ENCODE measurements around the gene FIG4.

Gene FIG4

DNA sequence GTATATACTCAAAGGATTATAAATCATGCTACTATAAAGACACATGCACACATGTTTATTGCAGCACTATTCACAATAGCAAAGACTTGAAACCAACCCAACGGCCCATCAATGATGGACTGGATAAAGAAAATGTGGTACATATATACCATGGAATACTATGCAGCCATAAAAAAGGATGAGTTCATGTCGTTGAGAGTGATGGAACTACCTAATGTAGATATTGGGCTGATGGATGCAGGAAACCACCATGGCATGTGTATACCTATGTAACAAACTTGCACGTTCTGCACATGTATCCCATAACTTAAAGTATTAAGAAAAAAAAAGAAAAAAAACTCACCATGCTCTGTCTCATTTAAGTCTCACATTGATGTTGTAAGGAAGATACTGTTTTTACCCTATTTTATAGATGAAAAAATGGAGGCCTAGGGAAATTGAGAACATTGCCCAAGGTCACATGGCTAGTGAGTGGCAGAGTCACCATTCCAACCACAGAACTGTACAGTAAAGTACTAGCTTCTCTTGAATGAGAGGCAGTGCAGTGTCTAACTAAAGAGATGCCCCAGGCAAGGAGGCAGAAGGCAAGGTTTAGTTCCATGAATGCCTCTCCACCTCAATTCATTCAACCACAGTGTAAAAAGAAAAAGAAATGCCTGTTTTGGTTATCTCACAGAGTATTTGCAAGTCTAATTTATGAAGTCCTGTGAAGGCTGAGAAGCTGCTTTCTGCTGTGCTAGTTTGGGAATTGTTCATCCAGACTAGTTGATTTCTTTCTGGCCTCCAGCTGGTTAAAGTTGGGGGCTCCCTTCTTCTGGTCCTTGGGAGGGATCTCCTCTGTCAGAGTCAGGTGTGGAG, 68.2 kb downstream of the FIG4 start:
- H3K9ac ChIP-seq (ENCODE audit: low read depth, low read length, poor library complexity, severe bottlenecking), result no peak overlapping the region
- no peaks in the 10 kb centered on the region for H4K20me1 ChIP-seq (ENCODE audit: insufficient read depth, low read length, poor library complexity, severe bottlenecking)
- no peaks in the 10 kb centered on the region for H3K27me3 ChIP-seq (ENCODE audit: insufficient read depth, low read length, poor library complexity, severe bottlenecking)
- H2AFZ ChIP-seq (ENCODE audit: low read length), result no peak overlapping the region
- no peaks in the 10 kb centered on the region for H3F3A ChIP-seq (ENCODE audit: low read depth)
- H3K79me2 ChIP-seq (ENCODE audit: insufficient read depth, low read length), result no peaks in the 10 kb centered on the region
- H3K4me2 ChIP-seq (ENCODE audit: low read depth, low read length, poor library complexity, severe bottlenecking), result peak overlapping the region; percentile 34
- no peaks in the 10 kb centered on the region for H3K36me3 ChIP-seq (ENCODE audit: insufficient read depth, low read length)
- TF ChIP-seq EZH2phosphoT487 (IDR thresholded peaks at IDR 0.05; ENCODE audit: borderline replicate concordance), result no peak
- TF ChIP-seq, protein P1, sequence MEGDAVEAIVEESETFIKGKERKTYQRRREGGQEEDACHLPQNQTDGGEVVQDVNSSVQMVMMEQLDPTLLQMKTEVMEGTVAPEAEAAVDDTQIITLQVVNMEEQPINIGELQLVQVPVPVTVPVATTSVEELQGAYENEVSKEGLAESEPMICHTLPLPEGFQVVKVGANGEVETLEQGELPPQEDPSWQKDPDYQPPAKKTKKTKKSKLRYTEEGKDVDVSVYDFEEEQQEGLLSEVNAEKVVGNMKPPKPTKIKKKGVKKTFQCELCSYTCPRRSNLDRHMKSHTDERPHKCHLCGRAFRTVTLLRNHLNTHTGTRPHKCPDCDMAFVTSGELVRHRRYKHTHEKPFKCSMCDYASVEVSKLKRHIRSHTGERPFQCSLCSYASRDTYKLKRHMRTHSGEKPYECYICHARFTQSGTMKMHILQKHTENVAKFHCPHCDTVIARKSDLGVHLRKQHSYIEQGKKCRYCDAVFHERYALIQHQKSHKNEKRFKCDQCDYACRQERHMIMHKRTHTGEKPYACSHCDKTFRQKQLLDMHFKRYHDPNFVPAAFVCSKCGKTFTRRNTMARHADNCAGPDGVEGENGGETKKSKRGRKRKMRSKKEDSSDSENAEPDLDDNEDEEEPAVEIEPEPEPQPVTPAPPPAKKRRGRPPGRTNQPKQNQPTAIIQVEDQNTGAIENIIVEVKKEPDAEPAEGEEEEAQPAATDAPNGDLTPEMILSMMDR (conservative IDR thresholded peaks at IDR 0.05; ENCODE audit: low read length), result no peak
- H3K9me3 ChIP-seq (ENCODE audit: insufficient read depth, low read depth, low read length), result no peaks in the 10 kb centered on the region; the same call in 1 of the 2 replicates
- H3K4me1 ChIP-seq (ENCODE audit: insufficient read depth, low read length, poor library complexity, severe bottlenecking), result peaks cover 19% of the 10 kb centered on the region
- no peaks in the 10 kb centered on the region for H3K9me2 ChIP-seq (replicated peaks; ENCODE audit: low read depth, low read length)
- H3K4me3 ChIP-seq (ENCODE audit: low read length, poor library complexity, severe bottlenecking), result peak overlapping the region; percentile 9

DNA sequence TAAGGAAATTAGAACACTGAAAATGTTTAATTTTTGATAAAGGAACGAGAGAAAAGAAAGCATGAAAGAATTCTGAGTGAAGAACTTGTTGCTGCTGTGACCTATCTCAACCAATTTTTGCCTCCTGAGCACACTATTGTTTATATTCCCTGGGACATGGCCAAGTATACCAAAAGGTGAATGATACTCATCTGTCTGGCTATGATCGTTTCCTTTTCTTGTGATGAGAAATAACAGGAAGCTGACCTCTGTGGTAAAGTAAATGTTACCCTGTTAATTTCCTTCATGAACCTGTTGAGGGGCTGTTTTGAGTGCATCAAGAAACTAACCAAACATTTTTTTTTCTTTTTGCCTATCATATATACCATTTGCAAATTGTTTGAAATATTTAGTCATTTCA, 69.1 kb downstream of the FIG4 start:
- Histone ChIP-seq H2AFZ (ENCODE audit: low read length) (no peak overlapping the region), H3K9me3 (ENCODE audit: insufficient read depth, low read depth, low read length) (no peaks in the 10 kb centered on the region; the same call in 1 of the 2 replicates), H3K9ac (ENCODE audit: low read depth, low read length, poor library complexity, severe bottlenecking) (no peak overlapping the region), H3K4me3 (ENCODE audit: low read length, poor library complexity, severe bottlenecking) (peak overlapping the region; percentile 9), H3K4me1 (ENCODE audit: insufficient read depth, low read length, poor library complexity, severe bottlenecking) (peaks cover 19% of the 10 kb centered on the region), H3K9me2 (replicated peaks; ENCODE audit: low read depth, low read length) (no peaks in the 10 kb centered on the region), H3K4me2 (ENCODE audit: low read depth, low read length, poor library complexity, severe bottlenecking) (peak overlapping the region; percentile 34), H4K20me1 (ENCODE audit: insufficient read depth, low read length, poor library complexity, severe bottlenecking) (no peaks in the 10 kb centered on the region), H3K27me3 (ENCODE audit: insufficient read depth, low read length, poor library complexity, severe bottlenecking) (no peaks in the 10 kb centered on the region), H3K36me3 (ENCODE audit: insufficient read depth, low read length) (no peaks in the 10 kb centered on the region), H3F3A (ENCODE audit: low read depth) (no peaks in the 10 kb centered on the region), H3K79me2 (ENCODE audit: insufficient read depth, low read length) (no peaks in the 10 kb centered on the region)
- TF ChIP-seq, protein P1 (conservative IDR thresholded peaks at IDR 0.05; ENCODE audit: low read length), result no peak
- TF ChIP-seq EZH2phosphoT487 (IDR thresholded peaks at IDR 0.05; ENCODE audit: borderline replicate concordance), result no peak

DNA sequence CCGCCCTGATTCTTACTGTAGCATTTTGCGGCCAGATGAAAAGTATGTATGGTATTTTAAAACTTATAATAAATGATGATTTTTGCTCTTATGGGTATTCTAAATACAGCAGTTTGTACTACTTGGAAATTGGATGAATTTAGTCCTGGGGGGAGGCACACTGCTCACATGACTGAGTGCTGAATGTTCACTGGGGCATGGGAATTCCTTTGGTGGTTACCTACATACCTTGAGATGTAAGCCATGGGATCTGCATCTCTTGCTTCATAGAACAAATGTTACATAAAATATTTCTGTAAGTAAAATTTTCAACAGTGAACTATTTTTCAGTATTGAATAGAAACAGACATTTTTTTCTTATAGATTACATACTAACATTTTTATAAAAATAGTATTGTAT, 71.1 kb downstream of the FIG4 start:
- no peak overlapping the region for H2AFZ ChIP-seq (ENCODE audit: low read length)
- H3K4me1 ChIP-seq (ENCODE audit: insufficient read depth, low read length, poor library complexity, severe bottlenecking), result peaks cover 19% of the 10 kb centered on the region
- no peak overlapping the region for H3K4me2 ChIP-seq (ENCODE audit: low read depth, low read length, poor library complexity, severe bottlenecking)
- H3K9ac ChIP-seq (ENCODE audit: low read depth, low read length, poor library complexity, severe bottlenecking), result no peak overlapping the region
- no peaks in the 10 kb centered on the region for H3K79me2 ChIP-seq (ENCODE audit: insufficient read depth, low read length)
- no peaks in the 10 kb centered on the region for H3K27me3 ChIP-seq (ENCODE audit: insufficient read depth, low read length, poor library complexity, severe bottlenecking)
- no peaks in the 10 kb centered on the region for H3F3A ChIP-seq (ENCODE audit: low read depth)
- H4K20me1 ChIP-seq (ENCODE audit: insufficient read depth, low read length, poor library complexity, severe bottlenecking), result no peaks in the 10 kb centered on the region
- no peaks in the 10 kb centered on the region for H3K9me2 ChIP-seq (replicated peaks; ENCODE audit: low read depth, low read length)
- no peak for TF ChIP-seq EZH2phosphoT487 (IDR thresholded peaks at IDR 0.05; ENCODE audit: borderline replicate concordance)
- TF ChIP-seq, protein P1 (conservative IDR thresholded peaks at IDR 0.05; ENCODE audit: low read length), result no peak
- H3K36me3 ChIP-seq (ENCODE audit: insufficient read depth, low read length), result no peaks in the 10 kb centered on the region
- H3K9me3 ChIP-seq (ENCODE audit: insufficient read depth, low read depth, low read length), result no peaks in the 10 kb centered on the region; the same call in 1 of the 2 replicates
- no peak overlapping the region for H3K4me3 ChIP-seq (ENCODE audit: low read length, poor library complexity, severe bottlenecking)
